SK-N-SH (cell line): ENCODE measurements around the gene SLC26A1. TPM values are rescaled to one million over a fixed set of nuclear protein-coding genes. Genes with fewer than 3 reads are reported as not detected.

ENCODE experiments used
- CTCF ChIA-PET: fragments of 300-600, 350-600 bp; formaldehyde crosslinking; extraction: SDS; loops from one replicate; lab custom pipeline; 2021; lab: Yijun Ruan, JAX
- POLR2A ChIA-PET: fragments of 350-600 bp; sonication (Branson Sonifier 250); formaldehyde crosslinking; extraction: SDS; loops from one replicate; lab custom pipeline; 2020; ENCODE audit warnings: antibody characterized with exemption, inconsistent platforms; lab: Yijun Ruan, JAX
- DNase-seq: peaks from one replicate; pipeline ENCODE4 v3.0.0; 2012
- H2AFZ ChIP-seq: fragments of 200-600 bp; sonication (generic); 2 replicates; pipeline ENCODE4 v1.8.1; 2016; ENCODE audit warnings: antibody characterized with exemption, mild to moderate bottlenecking, low read depth
- H3F3A ChIP-seq: fragments of 200-600 bp; sonication (generic); replicated peaks from 2 replicates; pipeline ENCODE3; 2016; ENCODE audit warnings: antibody characterized with exemption, mild to moderate bottlenecking; ENCODE audit not compliant: insufficient read depth
- H3K27ac ChIP-seq, 2 experiments: fragments of 200-500 bp in 1 of 2; fragments of 200-600 bp in 1 of 2; sonication (Bioruptor generic) in 1 of 2; sonication (generic), shearing (Covaris generic) in 1 of 2; 2 replicates each; pipeline versions ENCODE4 v1.5.1 to v1.6.1; 2014 to 2016; ENCODE audit warnings: low read depth in 2 of 2, inconsistent platforms in 1 of 2, low read length in 1 of 2, mild to moderate bottlenecking in 1 of 2, mixed read lengths in 1 of 2
- H3K27me3 ChIP-seq: fragments of 200-600 bp; sonication (generic), shearing (Covaris generic); 2 replicates; pipeline ENCODE4 v1.6.1; 2016; ENCODE audit warnings: mixed run types; ENCODE audit not compliant: insufficient read depth
- H3K36me3 ChIP-seq, 2 experiments: fragments of 200-500 bp in 1 of 2; fragments of 200-600 bp in 1 of 2; sonication (Bioruptor generic) in 1 of 2; sonication (generic) in 1 of 2; replicated peaks in 1 of 2; 2 replicates each; pipeline versions ENCODE3 to v1.5.1; 2014 to 2016; ENCODE audit warnings: low read length in 1 of 2, mild to moderate bottlenecking in 1 of 2; ENCODE audit not compliant: insufficient read depth in 2 of 2, control insufficient read depth in 1 of 2
- H3K4me1 ChIP-seq, 2 experiments: fragments of 200-500 bp in 1 of 2; fragments of 200-600 bp in 1 of 2; sonication (Bioruptor generic) in 1 of 2; sonication (generic), shearing (Covaris generic) in 1 of 2; 2 replicates each; pipeline versions ENCODE4 v1.5.1 to v1.6.1; 2014 to 2016; ENCODE audit warnings: low read depth in 1 of 2, low read length in 1 of 2, mixed run types in 1 of 2; ENCODE audit not compliant: insufficient read depth in 2 of 2, control insufficient read depth in 1 of 2
- H3K4me2 ChIP-seq: fragments of 200-600 bp; sonication (generic), shearing (Covaris generic); 2 replicates; pipeline ENCODE4 v1.6.1; 2017; ENCODE audit warnings: mixed run types
- H3K4me3 ChIP-seq, 2 experiments: fragments of 200-500 bp in 1 of 2; fragments of 200-600 bp in 1 of 2; sonication (Bioruptor generic) in 1 of 2; sonication (generic), shearing (Covaris generic) in 1 of 2; 2 replicates each; pipeline versions ENCODE4 v1.5.1 to v1.8.1; 2014 to 2016; ENCODE audit warnings: low read depth in 2 of 2, inconsistent platforms in 1 of 2, low read length in 1 of 2, mild to moderate bottlenecking in 1 of 2, mixed read lengths in 1 of 2, moderate library complexity in 1 of 2
- H3K79me2 ChIP-seq: fragments of 200-600 bp; sonication (generic); 2 replicates; pipeline ENCODE4 v1.8.1; 2017; ENCODE audit warnings: mild to moderate bottlenecking; ENCODE audit not compliant: insufficient read depth
- H3K9ac ChIP-seq: fragments of 200-600 bp; sonication (generic); 2 replicates; pipeline ENCODE4 v1.6.1; 2017; ENCODE audit warnings: mixed run types
- H3K9me2 ChIP-seq: fragments of 200-600 bp; sonication (generic); 2 replicates; pipeline ENCODE4 v1.6.1; 2017; ENCODE audit warnings: mixed run types
- H3K9me3 ChIP-seq: fragments of 200-600 bp; sonication (generic); 2 replicates; pipeline ENCODE4 v1.6.1; 2017; ENCODE audit warnings: mixed run types, mild to moderate bottlenecking, moderate library complexity
- H4K20me1 ChIP-seq: fragments of 200-600 bp; sonication (generic); 2 replicates; pipeline ENCODE4 v1.6.1; 2017; ENCODE audit warnings: mild to moderate bottlenecking, mixed run types; ENCODE audit not compliant: insufficient read depth
- CHD2 ChIP-seq: fragments of 150-350 bp; IDR thresholded peaks from 2 replicates; pipeline ENCODE4 v1.6.1; 2018; ENCODE audit warnings: low read length; ENCODE audit not compliant: partially characterized antibody
- EP300 ChIP-seq, 2 experiments: IDR thresholded peaks; 2 replicates each; pipeline versions ENCODE4 v1.4.0 to v1.6.1; 2012; ENCODE audit warnings: borderline replicate concordance in 1 of 2, low read depth in 1 of 2, low read length in 1 of 2
- FOXJ3 ChIP-seq: sonication (generic); formaldehyde crosslinking; IDR thresholded peaks from 2 replicates; pipeline ENCODE4 v1.5.1; 2020; ENCODE audit warnings: mild to moderate bottlenecking, missing genetic modification reagents
- JUND ChIP-seq: IDR thresholded peaks from 2 replicates; pipeline ENCODE4 v1.4.0; 2012
- MXI1 ChIP-seq: IDR thresholded peaks from 2 replicates; pipeline ENCODE4 v1.6.1; 2012; ENCODE audit warnings: mild to moderate bottlenecking, low read depth, low read length, improper control_type of control experiment
- NRF1 ChIP-seq: IDR thresholded peaks from 2 replicates; pipeline ENCODE4 v1.6.1; 2012; ENCODE audit warnings: low read depth, mild to moderate bottlenecking, low read length
- POLR2AphosphoS5 ChIP-seq: IDR thresholded peaks from 2 replicates; pipeline ENCODE4 v1.6.1; 2012; ENCODE audit warnings: low read depth, low read length
- RAD21 ChIP-seq: IDR thresholded peaks from 2 replicates; pipeline ENCODE4 v1.6.1; 2012; ENCODE audit warnings: mild to moderate bottlenecking, low read length
- RCOR1 ChIP-seq: fragments of 150-350 bp; IDR thresholded peaks from 2 replicates; pipeline ENCODE4 v1.6.1; 2017; ENCODE audit warnings: antibody characterized with exemption, low read length
- REST ChIP-seq: IDR thresholded peaks from 2 replicates; pipeline ENCODE4 v1.6.1; 2012; ENCODE audit warnings: mild to moderate bottlenecking, low read depth, low read length, moderate library complexity
- RXRA ChIP-seq: IDR thresholded peaks from 2 replicates; pipeline ENCODE4 v1.4.0; 2012; ENCODE audit warnings: low read depth, mild to moderate bottlenecking, borderline replicate concordance
- SIN3A ChIP-seq: IDR thresholded peaks from 2 replicates; pipeline ENCODE4 v1.6.1; 2012; ENCODE audit warnings: low read depth, mild to moderate bottlenecking, low read length, moderate library complexity, borderline replicate concordance
- TAF1 ChIP-seq: IDR thresholded peaks from 2 replicates; pipeline ENCODE4 v1.6.1; 2012; ENCODE audit warnings: low read depth, mild to moderate bottlenecking, low read length, moderate library complexity, borderline replicate concordance
- TCF12 ChIP-seq: IDR thresholded peaks from 2 replicates; pipeline ENCODE4 v1.4.0; 2012
- USF1 ChIP-seq: IDR thresholded peaks from 2 replicates; pipeline ENCODE4 v1.4.0; 2012; ENCODE audit warnings: low read depth, borderline replicate concordance
- USF2 ChIP-seq: fragments of 150-350 bp; IDR thresholded peaks from 2 replicates; pipeline ENCODE4 v1.6.1; 2017; ENCODE audit warnings: antibody characterized with exemption, low read length, low read depth, borderline replicate concordance
- WGBS: methylation state at CpG from one replicate; pipeline ENCODE4 v1.1.6; 2017; ENCODE audit warnings: low lambda C conversion rate; 5-methylcytosine and 5-hydroxymethylcytosine counted together
- polyA plus RNA-seq, 3 experiments: library from polyadenylated mRNA; depleted of rRNA; stranded (reverse); fragments of >200 nt; gene quantifications; 2 replicates each; pipeline ENCODE4 v1.2.3, GENCODE V29; 2012
- TF ChIP-seq, protein P1 (sequence below): fragments of 150-350 bp; IDR thresholded peaks from 2 replicates; pipeline ENCODE4 v1.6.1; 2016; ENCODE audit warnings: mild to moderate bottlenecking, low read depth, low read length

The SLC26A1 gene
- polyA plus RNA-seq, 1 of the 3 experiments (the other 2 are of a cell fraction) = 0.05 TPM

DNA sequence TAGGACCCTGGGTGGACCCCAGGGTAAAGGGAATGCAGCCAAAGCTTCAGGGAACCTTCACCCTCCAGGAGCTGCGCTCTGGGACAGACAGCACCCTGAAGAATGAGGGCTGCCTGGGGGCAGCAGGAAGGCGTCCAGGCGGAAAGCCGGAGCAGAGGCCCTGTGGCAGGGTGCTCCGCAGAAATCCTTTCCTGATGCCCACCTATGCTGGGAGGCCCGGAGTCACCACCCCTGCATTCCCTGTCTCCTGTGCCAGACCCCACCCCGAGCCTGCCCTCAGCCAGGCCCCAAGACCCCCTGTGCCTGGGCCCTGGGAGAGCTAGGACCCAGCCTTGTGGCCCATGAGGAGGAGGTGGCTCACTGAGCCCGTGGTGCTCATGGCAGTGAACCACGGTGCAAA, 18.5 kb downstream of the SLC26A1 start:
- POLR2A ChIA-PET = no interaction called here
- H2AFZ ChIP-seq = no peak overlapping the region
- WGBS = 100% methylated on average over 1 of the region's 9 CpGs

DNA sequence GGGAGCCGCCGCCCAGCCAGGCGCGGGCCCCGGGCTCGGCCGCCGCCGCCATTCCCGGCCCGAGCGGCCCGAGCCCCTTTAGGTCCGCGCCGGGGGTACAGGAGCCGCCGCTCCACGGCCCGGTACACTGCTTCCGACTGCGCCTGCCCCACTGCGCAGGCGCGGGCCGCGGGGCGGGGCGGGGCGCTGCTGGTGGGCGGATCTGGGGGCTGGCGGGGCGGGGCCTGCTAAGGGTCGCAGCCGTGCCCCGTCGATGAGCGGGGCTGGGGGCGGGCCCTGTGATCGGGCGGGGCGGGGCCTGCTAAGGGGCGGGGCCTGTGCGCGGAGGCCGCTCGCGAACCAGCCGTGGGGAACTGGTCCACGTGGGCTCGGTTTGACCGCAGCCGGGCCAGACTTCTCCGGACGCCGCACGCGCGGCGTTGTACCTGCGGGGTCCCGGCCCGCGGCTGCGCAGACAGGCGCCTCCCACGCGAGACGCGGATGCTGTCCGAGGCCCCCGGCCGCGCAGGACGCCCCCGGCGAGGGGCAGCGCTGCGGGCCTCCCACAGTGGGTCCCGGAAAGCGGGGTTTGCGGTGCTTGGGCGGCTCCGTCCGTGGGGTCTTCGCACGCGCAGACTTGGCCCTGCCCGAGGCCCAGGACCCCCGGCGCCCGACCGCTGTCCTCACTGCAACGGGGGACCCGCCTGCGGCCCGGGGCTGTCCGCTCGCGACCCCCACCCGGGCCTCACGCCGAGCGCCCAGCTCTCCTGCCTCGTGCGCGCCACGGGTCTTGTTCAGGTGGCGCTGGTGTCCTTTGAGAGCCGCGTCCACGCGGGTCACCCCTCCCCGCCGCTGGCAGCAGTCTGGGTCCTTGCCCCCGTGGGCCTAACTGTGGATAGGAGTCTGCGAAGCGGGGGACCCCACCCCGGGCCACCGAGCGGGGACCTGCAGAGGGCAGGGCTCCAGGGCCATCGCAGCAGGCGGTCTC, 19.5 kb downstream of the SLC26A1 start, which contains the start of gene DGKQ:
Gene DGKQ, minus strand, starts transcription at position 139 of the 967 bp plus-strand sequence. Its CDS starts 87 bp downstream, at position 52.
- H3K9ac ChIP-seq = peak within 1 kb of the TSS; percentile 61; the same call in 1 of the 2 replicates
- peak within 1 kb of the TSS; percentile 99 for H3K4me2 ChIP-seq
- peak within 1 kb of the TSS; percentile 65; the same call in 1 of the 2 replicates for H2AFZ ChIP-seq
- H3K36me3 ChIP-seq = no peaks in the 10 kb centered on the region
- H3K4me1 ChIP-seq = peaks cover 7 to 18% of the 10 kb centered on the region in 2 experiments; a peak in 1 of 4 replicates
- POLR2A ChIA-PET = no interaction called here
- H3K9me2 ChIP-seq = no peaks in the 10 kb centered on the region
- H4K20me1 ChIP-seq = peaks cover 18% of the 10 kb centered on the region
- 74% methylated on average over 6 of the region's 123 CpGs for WGBS
- H3K27me3 ChIP-seq = no peaks in the 10 kb centered on the region
- H3K27ac ChIP-seq = no peak within 1 kb of the TSS; a peak in 1 of 4 replicates
- peak; percentile 100 for DNase-seq
- H3F3A ChIP-seq = no peaks in the 10 kb centered on the region
- CTCF ChIA-PET = no interaction called here
- H3K79me2 ChIP-seq = peaks cover 18% of the 10 kb centered on the region; the same call in 1 of the 2 replicates
- peak within 1 kb of the TSS; percentile 80 to 85 for H3K4me3 ChIP-seq
- H3K9me3 ChIP-seq = no peaks in the 10 kb centered on the region
- TF ChIP-seq RAD21 (no peak), FOXJ3 (CRISPR knock-in tag) (no peak), REST (no peak), RXRA (no peak), POLR2AphosphoS5 (peak; percentile 62), RCOR1 (no peak), MXI1 (peak; percentile 72), CHD2 (no peak), NRF1 (peak; percentile 76), SIN3A (no peak), TAF1 (no peak), USF1 (no peak), TCF12 (no peak), USF2 (no peak), EP300 (IDR thresholded peaks at IDR 0.05; ENCODE audit: borderline replicate concordance in 1 of 2, low read depth in 1 of 2, low read length in 1 of 2) (no peak), JUND (no peak)
- TF ChIP-seq, protein P1, sequence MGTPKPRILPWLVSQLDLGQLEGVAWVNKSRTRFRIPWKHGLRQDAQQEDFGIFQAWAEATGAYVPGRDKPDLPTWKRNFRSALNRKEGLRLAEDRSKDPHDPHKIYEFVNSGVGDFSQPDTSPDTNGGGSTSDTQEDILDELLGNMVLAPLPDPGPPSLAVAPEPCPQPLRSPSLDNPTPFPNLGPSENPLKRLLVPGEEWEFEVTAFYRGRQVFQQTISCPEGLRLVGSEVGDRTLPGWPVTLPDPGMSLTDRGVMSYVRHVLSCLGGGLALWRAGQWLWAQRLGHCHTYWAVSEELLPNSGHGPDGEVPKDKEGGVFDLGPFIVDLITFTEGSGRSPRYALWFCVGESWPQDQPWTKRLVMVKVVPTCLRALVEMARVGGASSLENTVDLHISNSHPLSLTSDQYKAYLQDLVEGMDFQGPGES = no peak

More for the DNA sequence above, 18.5 kb downstream of the SLC26A1 start:
- Histone ChIP-seq H3K4me1 (peaks cover 11 to 18% of the 10 kb centered on the region in 2 experiments; a peak in 2 of 4 replicates), H3K27me3 (no peaks in the 10 kb centered on the region), H3K9me2 (no peaks in the 10 kb centered on the region), H3K4me2 (no peak overlapping the region), H3K27ac (no peak overlapping the region), H3F3A (no peaks in the 10 kb centered on the region), H4K20me1 (peaks cover 18% of the 10 kb centered on the region), H3K4me3 (no peak overlapping the region), H3K36me3 (no peaks in the 10 kb centered on the region), H3K9ac (no peak overlapping the region), H3K79me2 (peaks cover 18% of the 10 kb centered on the region; the same call in 1 of the 2 replicates), H3K9me3 (no peaks in the 10 kb centered on the region)
- no peak for TF ChIP-seq TCF12
- DNase-seq = no peak
- CTCF ChIA-PET = interaction anchor here (1.3 kb wide), 1 partner anchor 13 kb away, joined by 5 read pairs; the partner anchor contains the start of gene IDUA
